WI38 (cell line): ENCODE results near the gene ZNF716.

Source experiments
- H3K4me3 ChIP-seq: 2 replicates; pipeline ENCODE4 v1.5.1; 2011; ENCODE audit warnings: low read depth, mild to moderate bottlenecking, control low read depth, low read length
- TF ChIP-seq, protein P1 (sequence below): IDR thresholded peaks from 2 replicates; pipeline ENCODE4 v1.5.1; 2012; ENCODE audit warnings: low read depth, mild to moderate bottlenecking, control low read depth, low read length

ZNF716 gene

DNA sequence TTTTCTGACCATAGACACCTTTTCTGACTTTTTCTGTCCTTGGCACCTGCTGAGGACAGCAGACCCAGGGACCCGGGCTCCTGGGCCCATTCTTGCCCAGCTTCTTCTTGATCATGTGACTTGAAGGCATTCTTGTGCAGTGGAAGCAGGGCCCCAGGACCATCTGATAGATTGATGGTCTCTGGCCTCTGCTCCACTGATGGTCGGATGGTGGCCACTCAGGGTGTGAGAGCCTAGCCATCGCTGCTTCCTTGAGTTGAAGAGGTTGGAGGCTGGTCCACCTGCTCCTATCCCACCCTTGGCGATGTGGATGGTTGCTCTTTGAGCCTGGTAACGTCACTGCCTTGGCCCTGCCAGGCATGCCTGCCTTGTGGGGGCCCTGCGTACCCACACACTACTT, 37.8 kb upstream of the ZNF716 start:
- TF ChIP-seq, protein P1, sequence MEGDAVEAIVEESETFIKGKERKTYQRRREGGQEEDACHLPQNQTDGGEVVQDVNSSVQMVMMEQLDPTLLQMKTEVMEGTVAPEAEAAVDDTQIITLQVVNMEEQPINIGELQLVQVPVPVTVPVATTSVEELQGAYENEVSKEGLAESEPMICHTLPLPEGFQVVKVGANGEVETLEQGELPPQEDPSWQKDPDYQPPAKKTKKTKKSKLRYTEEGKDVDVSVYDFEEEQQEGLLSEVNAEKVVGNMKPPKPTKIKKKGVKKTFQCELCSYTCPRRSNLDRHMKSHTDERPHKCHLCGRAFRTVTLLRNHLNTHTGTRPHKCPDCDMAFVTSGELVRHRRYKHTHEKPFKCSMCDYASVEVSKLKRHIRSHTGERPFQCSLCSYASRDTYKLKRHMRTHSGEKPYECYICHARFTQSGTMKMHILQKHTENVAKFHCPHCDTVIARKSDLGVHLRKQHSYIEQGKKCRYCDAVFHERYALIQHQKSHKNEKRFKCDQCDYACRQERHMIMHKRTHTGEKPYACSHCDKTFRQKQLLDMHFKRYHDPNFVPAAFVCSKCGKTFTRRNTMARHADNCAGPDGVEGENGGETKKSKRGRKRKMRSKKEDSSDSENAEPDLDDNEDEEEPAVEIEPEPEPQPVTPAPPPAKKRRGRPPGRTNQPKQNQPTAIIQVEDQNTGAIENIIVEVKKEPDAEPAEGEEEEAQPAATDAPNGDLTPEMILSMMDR, result no peak
- no peak overlapping the region for H3K4me3 ChIP-seq

DNA sequence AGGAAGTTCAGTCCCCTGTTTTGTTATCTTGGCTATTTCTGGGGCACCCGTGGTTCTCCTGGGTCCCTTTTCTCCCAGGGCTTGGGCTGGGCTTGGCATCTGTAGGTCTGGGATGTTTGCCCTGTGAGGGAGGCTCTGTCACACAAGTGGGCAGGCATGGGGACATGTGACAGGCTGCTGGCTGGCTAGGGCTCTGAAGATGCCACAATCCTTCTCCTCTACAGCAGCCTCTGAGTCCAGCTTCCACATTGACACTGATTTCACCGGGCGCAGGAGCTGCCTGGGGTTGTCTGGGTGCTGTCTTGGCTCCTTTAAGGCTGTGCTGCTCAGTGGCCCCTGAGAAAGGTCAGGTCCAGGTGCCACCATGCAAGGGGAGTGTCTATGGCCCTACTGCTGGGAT, 37.4 kb upstream of the ZNF716 start:
- TF ChIP-seq, protein P1, result no peak
- no peak overlapping the region for H3K4me3 ChIP-seq

DNA sequence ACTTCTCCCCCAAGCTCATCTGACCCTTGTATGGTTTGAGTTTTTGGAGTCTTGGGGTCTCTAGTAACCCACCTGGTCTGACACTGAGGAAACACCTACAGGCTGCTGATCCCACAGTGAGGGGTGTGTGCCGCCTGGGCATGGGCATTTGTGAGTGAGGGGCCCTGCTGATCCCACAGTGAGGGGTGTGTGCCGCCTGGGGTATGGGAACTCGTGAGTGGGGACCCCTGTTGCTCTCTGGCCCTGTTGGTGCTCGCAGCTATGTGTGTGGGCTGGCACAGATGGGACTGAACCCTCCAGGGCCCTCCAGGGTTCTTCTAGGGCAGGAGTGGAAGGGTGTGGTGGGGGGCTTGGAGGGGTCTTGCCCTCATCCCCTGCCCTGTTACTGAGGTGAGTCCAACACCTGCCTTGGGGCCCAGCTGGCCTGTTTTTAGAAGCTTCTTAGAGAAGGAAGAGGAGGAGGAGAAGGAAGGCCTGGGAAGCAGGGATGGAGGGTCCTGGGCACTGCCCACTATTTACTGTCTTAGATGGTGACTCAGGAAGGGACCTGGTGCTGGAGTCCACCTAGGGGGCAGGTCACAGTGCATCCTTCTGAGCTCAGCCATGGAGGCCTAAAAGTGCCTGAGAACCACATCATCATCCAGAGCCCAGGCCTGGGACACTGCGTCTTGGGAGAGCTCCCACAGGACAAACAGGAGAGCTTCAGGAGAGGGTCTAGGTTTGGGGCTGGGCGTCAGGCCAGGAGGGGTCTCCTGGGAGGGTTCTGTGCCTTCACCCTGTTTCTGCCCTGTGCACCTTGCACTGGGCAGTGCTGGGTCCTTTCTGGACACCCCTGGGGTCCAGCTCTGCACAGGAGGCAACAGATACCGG, 36.2 kb upstream of the ZNF716 start:
- no peak overlapping the region for H3K4me3 ChIP-seq
- TF ChIP-seq, protein P1, result no peak

DNA sequence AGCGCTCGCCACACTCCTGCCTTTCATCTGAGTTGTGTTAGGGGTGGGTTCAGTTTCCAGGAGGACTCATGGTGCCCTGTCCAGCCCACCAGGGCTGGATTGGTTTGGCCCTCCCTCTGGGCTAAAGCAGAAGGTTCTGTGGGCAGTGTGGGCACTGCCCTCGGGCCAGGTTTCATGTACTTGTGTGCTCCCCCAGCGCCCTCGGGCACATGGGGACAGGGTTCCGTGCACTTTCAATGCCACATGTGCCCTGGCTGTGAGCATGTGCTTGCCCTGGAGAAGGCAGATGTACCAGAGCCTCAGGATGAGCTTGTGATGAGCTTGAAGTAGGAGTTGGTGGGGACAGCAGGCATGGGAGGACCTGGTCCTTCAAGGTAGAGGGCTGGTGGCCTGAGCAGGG, 35.6 kb upstream of the ZNF716 start:
- TF ChIP-seq, protein P1, result no peak
- no peak overlapping the region for H3K4me3 ChIP-seq

DNA sequence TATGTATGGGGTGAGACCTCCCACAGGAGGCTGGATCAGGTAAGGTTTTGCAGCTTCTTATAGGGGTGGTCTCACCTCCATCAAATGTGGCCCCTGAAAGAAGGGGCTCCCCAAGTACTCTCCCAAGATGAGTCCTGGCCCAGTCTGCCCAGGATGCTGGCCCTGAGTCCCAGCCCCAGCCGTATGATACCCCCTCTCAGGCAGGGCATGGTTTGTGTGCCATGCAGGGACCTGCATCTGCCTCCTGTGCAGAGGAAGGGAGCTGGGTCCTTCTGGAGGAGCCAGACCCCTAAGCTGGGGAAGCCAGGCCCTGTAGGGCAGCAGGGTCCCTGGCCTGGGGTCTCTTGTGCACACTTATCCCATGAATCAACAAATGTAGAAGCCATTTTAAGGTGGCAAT, 35.1 kb upstream of the ZNF716 start:
- H3K4me3 ChIP-seq, result no peak overlapping the region
- TF ChIP-seq, protein P1, result no peak

DNA sequence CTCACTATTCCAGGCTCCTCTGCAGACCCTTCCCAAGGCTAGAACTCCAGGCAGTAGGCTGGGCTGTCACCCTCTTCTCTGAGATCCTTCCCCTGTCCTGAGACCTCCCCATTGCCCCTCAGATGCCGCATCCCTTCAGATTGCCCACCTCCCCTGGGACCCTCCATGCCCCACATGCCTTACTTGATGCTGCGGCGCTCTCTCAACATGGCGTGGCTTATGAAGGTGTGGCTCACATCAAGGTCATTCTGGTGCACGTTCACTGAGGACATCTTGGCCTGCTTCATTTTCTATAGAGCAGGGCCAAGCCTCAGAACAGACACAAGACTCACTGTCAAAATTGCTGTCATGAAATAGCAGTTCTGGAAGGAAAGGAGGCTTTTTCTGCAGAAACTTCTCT, 34.7 kb upstream of the ZNF716 start:
- TF ChIP-seq, protein P1, result no peak
- no peak overlapping the region for H3K4me3 ChIP-seq

DNA sequence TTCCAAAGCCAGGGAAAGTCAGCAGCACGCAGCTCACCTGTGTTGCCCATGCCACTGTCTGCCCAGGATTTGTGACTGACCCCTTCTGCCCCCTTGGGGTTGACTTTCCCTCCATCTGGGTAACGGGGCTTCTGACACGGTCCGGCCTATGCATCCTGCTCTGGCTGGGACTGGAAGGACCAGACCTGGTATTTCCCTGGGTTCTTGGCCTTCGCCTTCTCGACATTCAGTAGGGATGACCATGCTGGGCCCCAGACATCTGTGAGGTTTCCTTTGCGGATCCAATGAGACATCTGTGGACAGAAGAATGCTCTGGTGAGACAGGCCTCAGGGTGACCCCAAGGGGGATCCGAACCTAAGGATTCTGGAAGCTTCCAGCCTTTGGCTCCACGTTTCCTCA, 34.2 kb upstream of the ZNF716 start:
- H3K4me3 ChIP-seq, result no peak overlapping the region
- TF ChIP-seq, protein P1, result no peak
